Measurements from ENCODE around the gene OPA1. TPM values are rescaled to one million over a fixed set of nuclear protein-coding genes. Genes with fewer than 3 reads are reported as not detected.

OPA1 gene
- total and polyA plus RNA-seq, 2 of the 4 experiments (the other 2 are of a cell fraction): 17.8 to 73.7 TPM

DNA sequence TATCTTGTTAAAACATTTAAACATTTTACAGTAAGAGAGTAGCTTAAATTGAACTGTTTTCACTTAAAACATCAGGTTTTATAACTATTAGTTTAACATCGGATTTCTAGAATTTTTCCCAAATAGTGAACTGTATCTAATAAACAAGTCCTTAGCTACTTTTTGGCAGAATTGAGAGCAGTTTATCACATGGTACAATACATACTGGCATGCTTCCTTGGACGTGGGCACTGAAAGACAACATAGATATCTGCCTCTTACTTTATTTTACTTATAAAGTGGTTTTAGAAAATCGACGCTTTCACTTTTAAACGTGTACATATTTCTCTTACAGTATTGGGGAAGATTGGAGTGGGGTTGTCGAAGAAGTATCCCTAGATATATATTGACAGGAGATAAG is 52.8 kb downstream of the OPA1 start:
- Histone ChIP-seq H4K8ac (ENCODE audit: low read depth in 2 of 2, low read length in 2 of 2) (no peak overlapping the region), H2BK120ac (ENCODE audit: low read depth, low read length) (no peak overlapping the region), H2BK20ac (ENCODE audit: low read depth, low read length) (no peak overlapping the region), H3K27me3 (ENCODE audit: control insufficient read depth, insufficient read depth, low read length) (no peaks in the 10 kb centered on the region), H2AFZ (replicated peaks; ENCODE audit: low read length, poor library complexity) (no peak overlapping the region), H3K23ac (ENCODE audit: low read depth, low read length) (no peak overlapping the region), H2AK9ac (replicated peaks; ENCODE audit: low read depth, low read length, poor library complexity) (no peak overlapping the region), H3K56ac (ENCODE audit: extremely low read depth, insufficient read depth, low read length) (no peak overlapping the region), H3K14ac (replicated peaks; ENCODE audit: low read depth, low read length) (no peak overlapping the region), H3K4me3 (ENCODE audit: insufficient read depth, low read depth, low read length) (no peak overlapping the region), H3K9me1 (ENCODE audit: insufficient read depth, low read length) (no peaks in the 10 kb centered on the region), H2BK5ac (ENCODE audit: low read depth, low read length, poor library complexity, severe bottlenecking) (no peak overlapping the region), H3K4ac (ENCODE audit: low read depth, low read length) (no peak overlapping the region), H3K27ac (ENCODE audit: insufficient read depth, low read length) (no peak overlapping the region), H2AK5ac (ENCODE audit: low read depth, low read length) (no peak overlapping the region), H4K20me1 (ENCODE audit: insufficient read depth, low read length) (no peaks in the 10 kb centered on the region), H3K9ac (ENCODE audit: low read depth, low read length) (no peak overlapping the region), H3K9me3 (ENCODE audit: control insufficient read depth, insufficient read depth, low read length) (no peaks in the 10 kb centered on the region), H2BK15ac (ENCODE audit: low read depth, low read length) (no peak overlapping the region), H3K18ac (ENCODE audit: low read depth, low read length) (no peak overlapping the region), H3K4me2 (ENCODE audit: low read depth, low read length) (no peak overlapping the region), H4K5ac (ENCODE audit: low read depth, low read length) (no peak overlapping the region), H3K4me1 (ENCODE audit: control insufficient read depth, insufficient read depth, low read length) (no peaks in the 10 kb centered on the region), H3K79me1 (ENCODE audit: low read depth in 1 of 2, low read length in 2 of 2) (no peaks in the 10 kb centered on the region; a peak in 1 of 4 replicates), H3K36me3 (ENCODE audit: control insufficient read depth, insufficient read depth, low read length) (peaks cover 11% of the 10 kb centered on the region), H4K91ac (ENCODE audit: insufficient read depth, low read depth, low read length) (no peak overlapping the region)
- no CpG with 5 or more reads among the region's 6 CpGs for WGBS, 2 experiments (ENCODE audit: extremely low coverage in 2 of 2, insufficient read length in 1 of 2)
- no peak for ATAC-seq (ENCODE audit: low read depth)
- dilution Hi-C loops (cut with HindIII; ENCODE audit: low sequenced_read_pairs, unreplicated experiment) (no loop called here), in situ Hi-C loops (cut with MboI; ENCODE audit: low sequenced_read_pairs) (no loop called here), intact Hi-C loops (cut with micrococcal nuclease) (no loop called here)
- ChIA-PET CTCF (interaction anchor here (1.3 kb wide), 1 partner anchor 670 kb away, joined by 3 read pairs; no protein-coding TSS in a partner anchor), POLR2A (ENCODE audit: unreplicated experiment) (no interaction called here)
- no TSS peak for BruUV-seq (replicated peaks)
- DNase-seq: no peak
- TF ChIP-seq BHLHE40 (IDR thresholded peaks at IDR 0.05; ENCODE audit: low read depth, low read length) (no peak), RCOR1 (IDR thresholded peaks at IDR 0.05; ENCODE audit: insufficient replicate concordance, low read length) (no peak), MXI1 (IDR thresholded peaks at IDR 0.05; ENCODE audit: borderline replicate concordance, low read depth, low read length) (no peak), MAFK (IDR thresholded peaks at IDR 0.05; ENCODE audit: low read depth, low read length) (no peak), SMC3 (IDR thresholded peaks at IDR 0.05; ENCODE audit: low read depth, low read length) (no peak), RAD21 (IDR thresholded peaks at IDR 0.05; ENCODE audit: low read length) (no peak), POLR2A (IDR thresholded peaks at IDR 0.05; ENCODE audit: low read depth, low read length) (no peak), MAZ (IDR thresholded peaks at IDR 0.05; ENCODE audit: borderline replicate concordance, low read depth, low read length) (no peak), NFE2L2 (IDR thresholded peaks at IDR 0.05; ENCODE audit: low read depth, low read length) (no peak), CHD1 (IDR thresholded peaks at IDR 0.05; ENCODE audit: low read depth, low read length) (no peak), CEBPB (IDR thresholded peaks at IDR 0.05; ENCODE audit: low read depth, low read length) (no peak), RFX5 (IDR thresholded peaks at IDR 0.05; ENCODE audit: low read depth, low read length) (no peak), FOS (IDR thresholded peaks at IDR 0.05; ENCODE audit: low read depth, low read length) (no peak)
- TF ChIP-seq, protein P1, sequence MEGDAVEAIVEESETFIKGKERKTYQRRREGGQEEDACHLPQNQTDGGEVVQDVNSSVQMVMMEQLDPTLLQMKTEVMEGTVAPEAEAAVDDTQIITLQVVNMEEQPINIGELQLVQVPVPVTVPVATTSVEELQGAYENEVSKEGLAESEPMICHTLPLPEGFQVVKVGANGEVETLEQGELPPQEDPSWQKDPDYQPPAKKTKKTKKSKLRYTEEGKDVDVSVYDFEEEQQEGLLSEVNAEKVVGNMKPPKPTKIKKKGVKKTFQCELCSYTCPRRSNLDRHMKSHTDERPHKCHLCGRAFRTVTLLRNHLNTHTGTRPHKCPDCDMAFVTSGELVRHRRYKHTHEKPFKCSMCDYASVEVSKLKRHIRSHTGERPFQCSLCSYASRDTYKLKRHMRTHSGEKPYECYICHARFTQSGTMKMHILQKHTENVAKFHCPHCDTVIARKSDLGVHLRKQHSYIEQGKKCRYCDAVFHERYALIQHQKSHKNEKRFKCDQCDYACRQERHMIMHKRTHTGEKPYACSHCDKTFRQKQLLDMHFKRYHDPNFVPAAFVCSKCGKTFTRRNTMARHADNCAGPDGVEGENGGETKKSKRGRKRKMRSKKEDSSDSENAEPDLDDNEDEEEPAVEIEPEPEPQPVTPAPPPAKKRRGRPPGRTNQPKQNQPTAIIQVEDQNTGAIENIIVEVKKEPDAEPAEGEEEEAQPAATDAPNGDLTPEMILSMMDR (conservative IDR thresholded peaks at IDR 0.05; ENCODE audit: low read depth, low read length): no peak
- TF ChIP-seq, protein P2, sequence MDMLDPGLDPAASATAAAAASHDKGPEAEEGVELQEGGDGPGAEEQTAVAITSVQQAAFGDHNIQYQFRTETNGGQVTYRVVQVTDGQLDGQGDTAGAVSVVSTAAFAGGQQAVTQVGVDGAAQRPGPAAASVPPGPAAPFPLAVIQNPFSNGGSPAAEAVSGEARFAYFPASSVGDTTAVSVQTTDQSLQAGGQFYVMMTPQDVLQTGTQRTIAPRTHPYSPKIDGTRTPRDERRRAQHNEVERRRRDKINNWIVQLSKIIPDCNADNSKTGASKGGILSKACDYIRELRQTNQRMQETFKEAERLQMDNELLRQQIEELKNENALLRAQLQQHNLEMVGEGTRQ (IDR thresholded peaks at IDR 0.05; ENCODE audit: low read depth, low read length): no peak
- TF ChIP-seq, protein P3, sequence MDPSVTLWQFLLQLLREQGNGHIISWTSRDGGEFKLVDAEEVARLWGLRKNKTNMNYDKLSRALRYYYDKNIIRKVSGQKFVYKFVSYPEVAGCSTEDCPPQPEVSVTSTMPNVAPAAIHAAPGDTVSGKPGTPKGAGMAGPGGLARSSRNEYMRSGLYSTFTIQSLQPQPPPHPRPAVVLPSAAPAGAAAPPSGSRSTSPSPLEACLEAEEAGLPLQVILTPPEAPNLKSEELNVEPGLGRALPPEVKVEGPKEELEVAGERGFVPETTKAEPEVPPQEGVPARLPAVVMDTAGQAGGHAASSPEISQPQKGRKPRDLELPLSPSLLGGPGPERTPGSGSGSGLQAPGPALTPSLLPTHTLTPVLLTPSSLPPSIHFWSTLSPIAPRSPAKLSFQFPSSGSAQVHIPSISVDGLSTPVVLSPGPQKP (IDR thresholded peaks at IDR 0.05; ENCODE audit: borderline replicate concordance, low read depth, low read length): no peak
